ENCODE data around the gene NXT1.
"Not testable (repeated sequence)": the region's sequence is repeated elsewhere in the genome, so short reads cannot be mapped to it uniquely, and the experiment has no call there.

The NXT1 gene

DNA sequence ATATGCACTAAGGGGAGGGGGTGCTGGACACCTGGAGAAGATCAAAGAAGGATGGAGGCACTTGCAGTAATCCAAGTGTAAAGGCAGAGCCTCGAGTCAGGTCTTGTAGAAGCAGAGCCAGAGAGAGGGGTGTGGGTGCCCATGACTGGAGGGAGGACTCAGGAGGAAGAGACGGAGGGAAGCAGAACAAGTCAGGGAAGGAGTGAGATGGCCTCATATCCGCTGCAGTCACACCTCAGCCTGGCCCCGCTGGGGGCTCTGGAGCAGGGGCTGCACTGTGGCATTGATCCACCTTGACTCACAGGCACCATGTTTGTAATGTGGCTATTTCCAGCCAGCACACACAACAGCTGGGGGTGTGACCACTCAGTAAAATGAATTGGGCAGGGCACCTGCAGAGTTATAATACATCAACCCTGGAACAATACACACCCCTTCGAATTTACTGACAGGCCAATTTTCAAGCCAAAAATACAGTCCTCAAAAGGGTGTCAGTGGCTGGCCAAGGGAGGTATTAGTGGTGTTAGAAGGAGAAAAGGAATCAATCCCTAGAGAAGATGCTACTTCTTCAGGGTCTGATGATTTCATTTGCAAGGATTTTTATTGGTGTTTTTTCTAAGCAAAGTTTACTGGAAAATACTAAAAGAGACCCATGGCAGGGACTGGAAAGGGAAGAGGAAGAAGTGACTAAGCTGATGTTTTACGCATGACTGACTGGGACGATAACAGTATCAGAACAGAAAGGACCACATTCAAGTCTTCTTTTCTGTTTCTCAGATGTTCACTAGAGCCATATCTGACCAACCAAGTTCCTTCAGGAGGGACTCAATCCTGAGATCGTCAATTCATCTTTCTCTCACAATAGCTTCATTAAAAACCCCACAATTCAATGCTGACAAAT lies 18.9 kb upstream of the NXT1 start:
- no peak for DNase-seq

DNA sequence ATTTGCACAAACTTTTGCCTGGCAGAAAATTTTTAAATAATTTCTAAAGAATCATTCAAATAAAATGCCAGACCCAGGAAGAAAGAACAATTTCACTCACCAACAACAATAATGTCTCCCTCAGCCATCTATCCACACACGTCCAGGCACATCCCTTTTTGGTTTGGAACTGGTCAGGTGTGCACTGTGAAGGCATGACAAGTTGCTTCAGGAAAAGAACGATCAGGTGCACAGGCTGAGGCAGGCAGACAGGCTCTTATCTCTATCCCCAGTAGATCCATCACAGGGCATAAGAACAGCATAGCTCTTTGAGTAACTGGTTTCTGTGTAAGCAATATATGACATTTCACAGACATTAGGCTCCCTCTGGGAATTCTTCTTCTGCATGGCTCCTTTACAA lies 18.1 kb upstream of the NXT1 start:
- DNase-seq, result no peak

DNA sequence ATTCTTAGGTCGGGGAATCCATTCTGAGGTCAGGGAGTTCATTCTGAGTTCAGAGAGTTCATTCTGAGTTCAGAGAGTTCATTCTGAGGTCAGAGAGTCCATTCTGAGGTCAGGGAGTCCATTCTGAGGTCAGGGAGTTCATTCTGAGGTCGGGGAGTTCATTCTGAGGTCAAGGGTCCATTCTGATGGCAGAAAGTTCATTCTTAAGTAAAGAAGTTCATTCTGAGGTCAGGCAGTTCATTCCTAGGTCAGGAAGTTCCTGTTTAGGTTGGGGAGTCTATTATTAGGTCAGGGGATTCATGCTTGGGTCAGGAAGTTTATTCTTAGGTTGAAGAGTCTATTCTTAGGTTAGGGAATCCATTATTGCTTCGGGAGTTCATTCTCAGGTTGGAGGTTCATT lies 16.5 kb upstream of the NXT1 start:
- DNase-seq, result no peak

- DNase-seq, result no peak
Measured at GRCh38 chr20:23335521-23335920, 15.1 kb upstream of the NXT1 start.

DNA sequence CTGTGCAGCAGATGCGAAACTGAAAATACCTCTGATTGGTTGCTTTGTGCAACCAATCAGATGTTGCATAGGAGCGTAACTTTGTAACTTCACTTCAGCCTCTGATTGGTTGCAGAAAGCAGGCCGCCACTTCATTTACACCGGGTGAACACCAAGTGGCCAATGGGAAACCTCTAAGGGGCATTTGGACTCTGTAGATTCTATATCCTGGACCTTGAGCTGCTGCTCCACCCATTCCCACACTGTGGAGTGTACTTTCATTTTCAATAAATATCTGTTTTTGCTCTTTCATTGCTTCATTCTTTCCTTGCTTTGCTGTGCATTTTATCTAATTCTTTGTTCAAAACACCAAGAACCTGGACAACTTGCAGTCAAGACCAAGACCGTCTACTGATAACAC lies 14.1 kb upstream of the NXT1 start:
- no peak for DNase-seq

DNA sequence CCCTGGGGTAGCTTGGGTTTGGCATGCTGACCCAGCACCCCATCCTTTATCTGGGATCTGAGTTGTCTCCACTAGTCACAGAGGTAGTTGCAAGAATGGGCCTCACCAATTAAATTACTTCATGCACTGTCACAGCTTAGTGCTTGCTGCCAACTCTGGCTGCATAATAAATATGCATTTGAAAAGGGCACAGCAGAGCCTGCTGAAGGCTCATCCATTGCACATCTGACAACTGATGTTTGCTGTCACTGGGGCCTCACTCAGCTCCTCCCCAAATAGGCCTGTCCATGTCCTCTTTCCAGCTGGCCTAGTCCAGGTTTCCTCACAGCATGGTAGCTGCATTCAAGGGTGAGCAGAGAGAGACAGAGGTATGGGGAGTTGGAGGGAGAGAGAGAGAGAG lies 13.3 kb upstream of the NXT1 start:
- DNase-seq, result no peak

- DNase-seq, result no peak
Measured at GRCh38 chr20:23339986-23340385, 10.6 kb upstream of the NXT1 start.

GRCh38 chr20:23340524-23340923 lies 10.1 kb upstream of the NXT1 start:
- no peak for DNase-seq

- no peak for DNase-seq
Measured at GRCh38 chr20:23341073-23341472, 9.5 kb upstream of the NXT1 start.

DNA sequence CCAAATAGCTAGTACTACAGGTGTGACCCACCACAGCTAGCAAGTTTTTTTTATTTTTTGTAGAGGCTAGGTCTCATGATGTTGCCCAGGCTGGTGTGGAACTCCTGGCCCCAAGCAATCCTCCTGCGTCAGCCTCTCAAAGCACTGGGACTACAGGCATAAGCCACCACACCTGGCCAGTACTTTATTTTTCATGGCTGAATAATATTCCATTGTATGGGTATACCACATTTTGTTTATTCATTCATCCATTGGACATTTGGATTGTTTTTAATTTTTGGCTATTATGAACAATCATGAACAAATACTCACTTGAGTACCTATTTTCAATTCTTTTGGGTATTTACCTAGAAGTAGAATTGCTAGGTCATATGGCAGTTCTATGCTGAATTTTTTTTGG lies 7.0 kb upstream of the NXT1 start:
- DNase-seq, result no peak

GRCh38 chr20:23344336-23344735 lies 6.3 kb upstream of the NXT1 start:
- DNase-seq, result no peak

- DNase-seq, result no peak
Measured at GRCh38 chr20:23346002-23346401, 4.6 kb upstream of the NXT1 start.

DNA sequence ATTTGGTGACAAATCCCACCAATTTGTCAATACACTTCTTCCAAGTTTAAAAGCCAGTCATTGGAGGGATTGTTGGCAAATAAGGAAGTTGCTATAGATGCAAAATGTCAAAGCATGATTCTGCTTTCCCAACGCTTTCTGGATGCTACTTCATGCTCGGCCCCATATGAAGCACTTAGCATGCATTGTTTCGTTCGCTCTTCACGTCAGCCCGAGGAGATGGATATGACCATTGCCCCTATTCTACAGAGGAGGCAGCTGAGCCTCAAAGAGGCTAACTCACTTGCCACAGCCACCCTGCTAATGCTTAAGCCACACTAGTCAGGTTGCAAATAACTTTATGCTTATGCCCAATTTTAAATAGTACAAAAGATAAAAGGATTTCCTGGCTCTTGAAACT lies 2.8 kb upstream of the NXT1 start:
- DNase-seq, result no peak

- DNase-seq, result not testable (repeated sequence)
Measured at GRCh38 chr20:23348510-23348909, 2.1 kb upstream of the NXT1 start.

GRCh38 chr20:23349338-23350195 lies 1.0 kb upstream of the NXT1 start:
- no peak for DNase-seq

- DNase-seq, result peak; percentile 75
Measured at GRCh38 chr20:23350904-23351838, 580 bp downstream of the NXT1 start.

DNA sequence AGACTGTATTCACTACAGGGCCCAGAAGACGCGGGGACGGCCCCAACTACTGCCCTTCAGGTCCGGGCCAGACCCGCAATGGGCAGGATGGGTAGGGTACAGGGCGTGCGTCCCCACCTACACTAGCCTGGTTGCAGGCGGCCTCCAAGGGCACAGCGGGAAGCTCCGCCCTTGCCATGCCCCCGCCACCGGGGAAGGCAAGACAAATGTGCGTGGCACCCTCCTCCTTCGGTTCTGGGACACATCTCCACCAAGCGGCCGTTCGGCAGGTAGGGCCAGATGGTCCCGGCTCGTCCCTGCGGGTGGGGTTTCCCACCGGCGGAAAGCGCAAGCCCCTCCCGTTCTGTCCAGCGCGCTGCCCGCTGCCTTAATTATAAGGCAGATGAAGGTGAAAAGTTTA lies 5.6 kb downstream of the NXT1 start:
- DNase-seq, result no peak

- peak; percentile 99 for DNase-seq
Measured at GRCh38 chr20:23357767-23358562, 7.4 kb downstream of the NXT1 start.

DNA sequence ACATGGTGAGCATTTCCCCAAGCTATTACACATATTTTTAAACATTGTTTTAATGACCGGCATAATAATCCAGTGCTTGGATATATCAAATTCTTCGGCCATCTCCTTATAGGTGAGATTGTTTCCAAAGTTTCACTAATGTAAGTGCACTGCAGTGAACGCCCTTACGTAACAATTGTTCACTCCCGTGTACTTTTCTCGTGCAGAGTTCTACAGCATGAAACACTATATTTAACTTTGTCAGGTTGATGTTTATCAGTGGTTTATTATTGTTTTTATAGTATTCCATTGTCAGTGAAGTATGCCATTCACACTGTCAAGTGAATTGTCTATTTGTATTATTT lies 7.9 kb downstream of the NXT1 start:
- no peak for DNase-seq

GRCh38 chr20:23358923-23359593 lies 8.5 kb downstream of the NXT1 start:
- DNase-seq, result no peak

DNA sequence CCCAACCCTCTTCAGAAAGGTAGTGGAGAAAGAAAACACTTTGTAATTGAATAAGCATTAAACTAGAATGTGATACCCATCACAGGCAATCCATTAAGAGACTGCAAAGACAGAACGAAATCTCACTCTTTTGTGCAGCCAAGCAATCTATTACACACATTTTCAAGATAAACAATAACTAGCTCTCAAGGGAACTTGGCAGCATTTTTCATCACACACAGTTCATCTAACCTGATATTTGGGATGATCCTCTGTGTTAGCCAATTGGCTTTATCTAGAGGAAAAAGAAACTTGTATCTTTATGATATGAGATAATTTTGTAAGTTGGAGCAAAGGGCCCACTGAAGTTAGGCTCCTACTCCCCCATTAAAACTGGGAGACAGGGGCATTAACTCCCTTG lies 9.9 kb downstream of the NXT1 start:
- no peak for DNase-seq

DNA sequence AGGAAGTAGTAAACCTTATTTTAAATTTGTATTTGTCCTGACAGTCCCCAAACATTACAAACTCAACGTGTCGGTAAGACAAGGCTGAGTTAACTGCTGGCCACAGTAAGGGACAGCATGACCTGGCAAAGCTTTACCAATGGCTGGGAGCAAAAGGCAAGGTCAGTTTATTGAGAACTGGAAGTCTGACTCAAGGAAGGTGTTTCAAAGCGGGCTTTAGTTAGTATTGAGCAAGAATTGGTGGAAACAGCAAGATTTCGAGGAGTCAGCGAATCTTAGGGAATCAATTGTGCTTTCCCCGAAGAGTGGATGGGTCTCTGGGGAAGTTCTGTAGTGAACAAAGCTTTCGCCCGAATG lies 10.5 kb downstream of the NXT1 start:
- no peak for DNase-seq
